GM23338 (cell line): ENCODE results near the gene LRRC8B. TPM values are rescaled to one million over a fixed set of nuclear protein-coding genes. Genes with fewer than 3 reads are reported as not detected.

Source experiments
- ATAC-seq: fragments of 200-7000 bp; cut with Tn5 transposase; 3 replicates; pipeline ENCODE4 v1.9.1; 2020
- DNase-seq: peaks from one replicate; pipeline ENCODE4 v3.0.0-alpha.2; 2015; ENCODE audit warnings: low spot score
- H2AFZ ChIP-seq: fragments of 200-600 bp; sonication (generic); 2 replicates; pipeline ENCODE4 v1.8.0; 2016; ENCODE audit warnings: antibody characterized with exemption, mild to moderate bottlenecking, moderate library complexity
- H3F3A ChIP-seq: fragments of 200-600 bp; sonication (generic); replicated peaks from 2 replicates; pipeline ENCODE4 v1.8.0; 2017; ENCODE audit warnings: antibody characterized with exemption, mixed run types, low read depth
- H3K27ac ChIP-seq: fragments of 200-600 bp; sonication (generic); 2 replicates; pipeline ENCODE4 v1.6.1; 2016; ENCODE audit warnings: low read depth
- H3K27me3 ChIP-seq: fragments of 200-600 bp; sonication (generic); 2 replicates; pipeline ENCODE4 v1.8.0; 2016; ENCODE audit warnings: mild to moderate bottlenecking, mixed run types, moderate library complexity; ENCODE audit not compliant: insufficient read depth
- H3K36me3 ChIP-seq: fragments of 200-600 bp; sonication (generic); 2 replicates; pipeline ENCODE4 v1.8.0; 2016; ENCODE audit warnings: mild to moderate bottlenecking; ENCODE audit not compliant: insufficient read depth
- H3K4me1 ChIP-seq: fragments of 200-600 bp; sonication (generic); 2 replicates; pipeline ENCODE4 v1.8.0; 2016; ENCODE audit warnings: mild to moderate bottlenecking, moderate library complexity; ENCODE audit not compliant: insufficient read depth
- H3K4me2 ChIP-seq: fragments of 200-600 bp; sonication (generic); 2 replicates; pipeline ENCODE4 v1.7.1; 2017; ENCODE audit warnings: mixed run types
- H3K4me3 ChIP-seq: fragments of 200-600 bp; sonication (generic); 2 replicates; pipeline ENCODE4 v1.6.1; 2016; ENCODE audit warnings: mixed run types
- H3K79me2 ChIP-seq: fragments of 200-600 bp; sonication (generic); replicated peaks from 2 replicates; pipeline ENCODE4 v1.8.0; 2017; ENCODE audit warnings: mild to moderate bottlenecking; ENCODE audit not compliant: insufficient read depth
- H3K9me2 ChIP-seq: fragments of 200-600 bp; sonication (generic); 2 replicates; pipeline ENCODE4 v1.8.0; 2017; ENCODE audit not compliant: insufficient read depth
- H4K20me1 ChIP-seq: fragments of 200-600 bp; sonication (generic); replicated peaks from 2 replicates; pipeline ENCODE4 v1.8.0; 2017; ENCODE audit warnings: mild to moderate bottlenecking; ENCODE audit not compliant: insufficient read depth
- H3K27ac Mint-ChIP-seq: 2 replicates; pipeline ENCODE4 v1.8.0; 2020; ENCODE audit warnings: inconsistent platforms, mild to moderate bottlenecking, moderate library complexity, mixed read lengths
- H3K27me3 Mint-ChIP-seq: 3 replicates; pipeline ENCODE4 v1.8.0; 2022; ENCODE audit warnings: low read depth, mild to moderate bottlenecking, moderate library complexity, mixed read lengths, inconsistent platforms; ENCODE audit not compliant: insufficient read depth, poor library complexity
- H3K36me3 Mint-ChIP-seq: 3 replicates; pipeline ENCODE4 v1.8.0; 2021; ENCODE audit warnings: low read depth, mild to moderate bottlenecking, inconsistent platforms, moderate library complexity, mixed read lengths
- H3K4me1 Mint-ChIP-seq: 3 replicates; pipeline ENCODE4 v1.8.0; 2020; ENCODE audit warnings: mild to moderate bottlenecking, inconsistent platforms, mixed read lengths
- H3K4me3 Mint-ChIP-seq: 3 replicates; pipeline ENCODE4 v1.8.0; 2021; ENCODE audit warnings: moderate library complexity, mild to moderate bottlenecking, inconsistent platforms, mixed read lengths
- H3K9me3 Mint-ChIP-seq: 3 replicates; pipeline ENCODE4 v1.8.0; 2020; ENCODE audit warnings: moderate library complexity, mild to moderate bottlenecking, inconsistent platforms, mixed read lengths
- CREB1 ChIP-seq: fragments of 250-450 bp; sonication (Bioruptor Pico); IDR thresholded peaks from 2 replicates; pipeline ENCODE4 v1.5.0; 2020; ENCODE audit warnings: low read depth, mild to moderate bottlenecking, moderate library complexity
- ETS1 ChIP-seq: IDR thresholded peaks from 2 replicates; pipeline ENCODE4 v1.6.1; 2016; ENCODE audit warnings: antibody characterized with exemption
- EZH2 ChIP-seq: fragments of 200-600 bp; sonication (generic); IDR thresholded peaks from one replicate; pipeline ENCODE4 v1.8.0; 2017; ENCODE audit warnings: antibody characterized with exemption, mild to moderate bottlenecking, low read depth; ENCODE audit not compliant: unreplicated experiment
- EZH2phosphoT487 ChIP-seq: fragments of 200-600 bp; sonication (generic); IDR thresholded peaks from one replicate; pipeline ENCODE4 v1.8.1; 2018; ENCODE audit warnings: antibody characterized with exemption; ENCODE audit not compliant: unreplicated experiment
- JUNB ChIP-seq: IDR thresholded peaks from one replicate; pipeline ENCODE4 v1.6.1; 2016; ENCODE audit warnings: antibody characterized with exemption; ENCODE audit not compliant: unreplicated experiment
- NANOG ChIP-seq: IDR thresholded peaks from 2 replicates; pipeline ENCODE4 v1.6.1; 2016; ENCODE audit warnings: antibody characterized with exemption, borderline replicate concordance
- POLR2AphosphoS5 ChIP-seq: IDR thresholded peaks from 2 replicates; pipeline ENCODE4 v1.6.1; 2016; ENCODE audit warnings: antibody characterized with exemption, low read depth
- STAT1 ChIP-seq: IDR thresholded peaks from one replicate; pipeline ENCODE4 v1.6.1; 2016; ENCODE audit warnings: antibody characterized with exemption; ENCODE audit not compliant: unreplicated experiment
- ZNF114 ChIP-seq: fragments of 250-450 bp; sonication (Bioruptor Pico); IDR thresholded peaks from 2 replicates; pipeline ENCODE4 v1.5.0; 2020; ENCODE audit warnings: mild to moderate bottlenecking, moderate library complexity
- ZNF331 ChIP-seq: fragments of 250-450 bp; sonication (Bioruptor Pico); IDR thresholded peaks from 2 replicates; pipeline ENCODE4 v1.5.0; 2020; ENCODE audit warnings: low read depth, mild to moderate bottlenecking, moderate library complexity
- polyA plus RNA-seq: library from polyadenylated mRNA; unstranded; fragments of >200 nt; fragmentation: Nextera tagmentation; extraction: Ambion mirVana; gene quantifications from 2 replicates; pipeline ENCODE4 v1.2.1, GENCODE V29; 2016
- total RNA-seq: library from RNA; depleted of rRNA; stranded (reverse); fragments of >200 nt; shearing (Covaris generic); gene quantifications from 2 replicates; pipeline ENCODE4 v1.2.3, GENCODE V29; 2014
- TF ChIP-seq, protein P1 (sequence below): IDR thresholded peaks from one replicate; pipeline ENCODE4 v1.6.1; 2018; ENCODE audit warnings: antibody characterized with exemption; ENCODE audit not compliant: unreplicated experiment
- TF ChIP-seq, protein P2 (sequence below), 2 experiments: fragments of 200-600 bp in 1 of 2; sonication (generic) in 1 of 2; conservative IDR thresholded peaks; 2 replicates each; pipeline versions ENCODE4 v1.5.1 to v1.6.1; 2016 to 2017; ENCODE audit warnings: antibody characterized with exemption in 2 of 2, low read depth in 2 of 2, mild to moderate bottlenecking in 2 of 2, moderate library complexity in 1 of 2
- TF ChIP-seq, protein P3 (sequence below): fragments of 250-450 bp; sonication (Bioruptor Pico); IDR thresholded peaks from 2 replicates; pipeline ENCODE4 v1.5.0; 2020; ENCODE audit warnings: mild to moderate bottlenecking, moderate library complexity

The LRRC8B gene
- total and polyA plus RNA-seq, 2 experiments from 2014 or later = 9.0 to 26.5 TPM

- no peak for ATAC-seq
- H3K27me3 Mint-ChIP-seq = no peaks in the 10 kb centered on the region
- Histone ChIP-seq H3K4me3 (no peak overlapping the region), H3K36me3 (no peaks in the 10 kb centered on the region), H3K4me1 (peaks cover 33% of the 10 kb centered on the region), H3K4me2 (no peak overlapping the region; the same call in 1 of the 2 replicates), H4K20me1 (peaks cover 22% of the 10 kb centered on the region; the same call in 1 of the 2 replicates), H3K9me2 (no peaks in the 10 kb centered on the region), H3K27ac (no peak overlapping the region), H3F3A (no peaks in the 10 kb centered on the region), H3K27me3 (no peaks in the 10 kb centered on the region), H2AFZ (no peak overlapping the region), H3K79me2 (peaks cover 56% of the 10 kb centered on the region)
- H3K27ac Mint-ChIP-seq = no peak overlapping the region
- H3K4me3 Mint-ChIP-seq = no peak overlapping the region
- peaks cover 6% of the 10 kb centered on the region; the same call in 2 of the 3 replicates for H3K9me3 Mint-ChIP-seq
- TF ChIP-seq CREB1 (CRISPR knock-in tag) = no peak
- TF ChIP-seq ZNF114 (CRISPR knock-in tag) = no peak
- TF ChIP-seq EZH2 = no peak
- TF ChIP-seq STAT1 = no peak
- TF ChIP-seq, protein P1, sequence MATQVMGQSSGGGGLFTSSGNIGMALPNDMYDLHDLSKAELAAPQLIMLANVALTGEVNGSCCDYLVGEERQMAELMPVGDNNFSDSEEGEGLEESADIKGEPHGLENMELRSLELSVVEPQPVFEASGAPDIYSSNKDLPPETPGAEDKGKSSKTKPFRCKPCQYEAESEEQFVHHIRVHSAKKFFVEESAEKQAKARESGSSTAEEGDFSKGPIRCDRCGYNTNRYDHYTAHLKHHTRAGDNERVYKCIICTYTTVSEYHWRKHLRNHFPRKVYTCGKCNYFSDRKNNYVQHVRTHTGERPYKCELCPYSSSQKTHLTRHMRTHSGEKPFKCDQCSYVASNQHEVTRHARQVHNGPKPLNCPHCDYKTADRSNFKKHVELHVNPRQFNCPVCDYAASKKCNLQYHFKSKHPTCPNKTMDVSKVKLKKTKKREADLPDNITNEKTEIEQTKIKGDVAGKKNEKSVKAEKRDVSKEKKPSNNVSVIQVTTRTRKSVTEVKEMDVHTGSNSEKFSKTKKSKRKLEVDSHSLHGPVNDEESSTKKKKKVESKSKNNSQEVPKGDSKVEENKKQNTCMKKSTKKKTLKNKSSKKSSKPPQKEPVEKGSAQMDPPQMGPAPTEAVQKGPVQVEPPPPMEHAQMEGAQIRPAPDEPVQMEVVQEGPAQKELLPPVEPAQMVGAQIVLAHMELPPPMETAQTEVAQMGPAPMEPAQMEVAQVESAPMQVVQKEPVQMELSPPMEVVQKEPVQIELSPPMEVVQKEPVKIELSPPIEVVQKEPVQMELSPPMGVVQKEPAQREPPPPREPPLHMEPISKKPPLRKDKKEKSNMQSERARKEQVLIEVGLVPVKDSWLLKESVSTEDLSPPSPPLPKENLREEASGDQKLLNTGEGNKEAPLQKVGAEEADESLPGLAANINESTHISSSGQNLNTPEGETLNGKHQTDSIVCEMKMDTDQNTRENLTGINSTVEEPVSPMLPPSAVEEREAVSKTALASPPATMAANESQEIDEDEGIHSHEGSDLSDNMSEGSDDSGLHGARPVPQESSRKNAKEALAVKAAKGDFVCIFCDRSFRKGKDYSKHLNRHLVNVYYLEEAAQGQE = no peak
- TF ChIP-seq ETS1 = no peak
- no peak for TF ChIP-seq JUNB
- TF ChIP-seq POLR2AphosphoS5 = no peak
- TF ChIP-seq, protein P2, sequence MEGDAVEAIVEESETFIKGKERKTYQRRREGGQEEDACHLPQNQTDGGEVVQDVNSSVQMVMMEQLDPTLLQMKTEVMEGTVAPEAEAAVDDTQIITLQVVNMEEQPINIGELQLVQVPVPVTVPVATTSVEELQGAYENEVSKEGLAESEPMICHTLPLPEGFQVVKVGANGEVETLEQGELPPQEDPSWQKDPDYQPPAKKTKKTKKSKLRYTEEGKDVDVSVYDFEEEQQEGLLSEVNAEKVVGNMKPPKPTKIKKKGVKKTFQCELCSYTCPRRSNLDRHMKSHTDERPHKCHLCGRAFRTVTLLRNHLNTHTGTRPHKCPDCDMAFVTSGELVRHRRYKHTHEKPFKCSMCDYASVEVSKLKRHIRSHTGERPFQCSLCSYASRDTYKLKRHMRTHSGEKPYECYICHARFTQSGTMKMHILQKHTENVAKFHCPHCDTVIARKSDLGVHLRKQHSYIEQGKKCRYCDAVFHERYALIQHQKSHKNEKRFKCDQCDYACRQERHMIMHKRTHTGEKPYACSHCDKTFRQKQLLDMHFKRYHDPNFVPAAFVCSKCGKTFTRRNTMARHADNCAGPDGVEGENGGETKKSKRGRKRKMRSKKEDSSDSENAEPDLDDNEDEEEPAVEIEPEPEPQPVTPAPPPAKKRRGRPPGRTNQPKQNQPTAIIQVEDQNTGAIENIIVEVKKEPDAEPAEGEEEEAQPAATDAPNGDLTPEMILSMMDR (conservative IDR thresholded peaks at IDR 0.05; ENCODE audit: low read depth in 2 of 2) = no peak
- no peak for TF ChIP-seq EZH2phosphoT487
- no peak for TF ChIP-seq ZNF331 (CRISPR knock-in tag)
- TF ChIP-seq, protein P3, sequence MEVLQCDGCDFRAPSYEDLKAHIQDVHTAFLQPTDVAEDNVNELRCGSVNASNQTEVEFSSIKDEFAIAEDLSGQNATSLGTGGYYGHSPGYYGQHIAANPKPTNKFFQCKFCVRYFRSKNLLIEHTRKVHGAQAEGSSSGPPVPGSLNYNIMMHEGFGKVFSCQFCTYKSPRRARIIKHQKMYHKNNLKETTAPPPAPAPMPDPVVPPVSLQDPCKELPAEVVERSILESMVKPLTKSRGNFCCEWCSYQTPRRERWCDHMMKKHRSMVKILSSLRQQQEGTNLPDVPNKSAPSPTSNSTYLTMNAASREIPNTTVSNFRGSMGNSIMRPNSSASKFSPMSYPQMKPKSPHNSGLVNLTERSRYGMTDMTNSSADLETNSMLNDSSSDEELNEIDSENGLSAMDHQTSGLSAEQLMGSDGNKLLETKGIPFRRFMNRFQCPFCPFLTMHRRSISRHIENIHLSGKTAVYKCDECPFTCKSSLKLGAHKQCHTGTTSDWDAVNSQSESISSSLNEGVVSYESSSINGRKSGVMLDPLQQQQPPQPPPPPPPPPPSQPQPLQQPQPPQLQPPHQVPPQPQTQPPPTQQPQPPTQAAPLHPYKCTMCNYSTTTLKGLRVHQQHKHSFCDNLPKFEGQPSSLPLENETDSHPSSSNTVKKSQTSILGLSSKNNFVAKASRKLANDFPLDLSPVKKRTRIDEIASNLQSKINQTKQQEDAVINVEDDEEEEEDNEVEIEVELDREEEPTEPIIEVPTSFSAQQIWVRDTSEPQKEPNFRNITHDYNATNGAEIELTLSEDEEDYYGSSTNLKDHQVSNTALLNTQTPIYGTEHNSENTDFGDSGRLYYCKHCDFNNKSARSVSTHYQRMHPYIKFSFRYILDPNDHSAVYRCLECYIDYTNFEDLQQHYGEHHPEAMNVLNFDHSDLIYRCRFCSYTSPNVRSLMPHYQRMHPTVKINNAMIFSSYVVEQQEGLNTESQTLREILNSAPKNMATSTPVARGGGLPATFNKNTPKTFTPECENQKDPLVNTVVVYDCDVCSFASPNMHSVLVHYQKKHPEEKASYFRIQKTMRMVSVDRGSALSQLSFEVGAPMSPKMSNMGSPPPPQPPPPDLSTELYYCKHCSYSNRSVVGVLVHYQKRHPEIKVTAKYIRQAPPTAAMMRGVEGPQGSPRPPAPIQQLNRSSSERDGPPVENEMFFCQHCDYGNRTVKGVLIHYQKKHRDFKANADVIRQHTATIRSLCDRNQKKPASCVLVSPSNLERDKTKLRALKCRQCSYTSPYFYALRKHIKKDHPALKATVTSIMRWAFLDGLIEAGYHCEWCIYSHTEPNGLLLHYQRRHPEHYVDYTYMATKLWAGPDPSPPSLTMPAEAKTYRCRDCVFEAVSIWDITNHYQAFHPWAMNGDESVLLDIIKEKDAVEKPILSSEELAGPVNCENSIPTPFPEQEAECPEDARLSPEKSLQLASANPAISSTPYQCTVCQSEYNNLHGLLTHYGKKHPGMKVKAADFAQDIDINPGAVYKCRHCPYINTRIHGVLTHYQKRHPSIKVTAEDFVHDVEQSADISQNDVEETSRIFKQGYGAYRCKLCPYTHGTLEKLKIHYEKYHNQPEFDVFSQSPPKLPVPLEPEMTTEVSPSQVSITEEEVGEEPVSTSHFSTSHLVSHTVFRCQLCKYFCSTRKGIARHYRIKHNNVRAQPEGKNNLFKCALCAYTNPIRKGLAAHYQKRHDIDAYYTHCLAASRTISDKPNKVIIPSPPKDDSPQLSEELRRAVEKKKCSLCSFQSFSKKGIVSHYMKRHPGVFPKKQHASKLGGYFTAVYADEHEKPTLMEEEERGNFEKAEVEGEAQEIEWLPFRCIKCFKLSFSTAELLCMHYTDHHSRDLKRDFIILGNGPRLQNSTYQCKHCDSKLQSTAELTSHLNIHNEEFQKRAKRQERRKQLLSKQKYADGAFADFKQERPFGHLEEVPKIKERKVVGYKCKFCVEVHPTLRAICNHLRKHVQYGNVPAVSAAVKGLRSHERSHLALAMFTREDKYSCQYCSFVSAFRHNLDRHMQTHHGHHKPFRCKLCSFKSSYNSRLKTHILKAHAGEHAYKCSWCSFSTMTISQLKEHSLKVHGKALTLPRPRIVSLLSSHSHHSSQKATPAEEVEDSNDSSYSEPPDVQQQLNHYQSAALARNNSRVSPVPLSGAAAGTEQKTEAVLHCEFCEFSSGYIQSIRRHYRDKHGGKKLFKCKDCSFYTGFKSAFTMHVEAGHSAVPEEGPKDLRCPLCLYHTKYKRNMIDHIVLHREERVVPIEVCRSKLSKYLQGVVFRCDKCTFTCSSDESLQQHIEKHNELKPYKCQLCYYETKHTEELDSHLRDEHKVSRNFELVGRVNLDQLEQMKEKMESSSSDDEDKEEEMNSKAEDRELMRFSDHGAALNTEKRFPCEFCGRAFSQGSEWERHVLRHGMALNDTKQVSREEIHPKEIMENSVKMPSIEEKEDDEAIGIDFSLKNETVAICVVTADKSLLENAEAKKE (CRISPR knock-in tag) = no peak
- no peak for TF ChIP-seq NANOG
- H3K36me3 Mint-ChIP-seq = peaks cover 12% of the 10 kb centered on the region; the same call in 2 of the 3 replicates
- no peak for DNase-seq
- peaks cover 36% of the 10 kb centered on the region for H3K4me1 Mint-ChIP-seq
Measured at GRCh38 chr1:89563957-89564604, 39.5 kb downstream of the LRRC8B start.
